GM12891 (cell line): Measurements from ENCODE around the gene TCTN2. TPM values are rescaled to one million over a fixed set of nuclear protein-coding genes. Genes with fewer than 3 reads are reported as not detected.

Experiments used
- DNase-seq: peaks from one replicate; pipeline ENCODE4 v3.0.0; 2011; ENCODE audit warnings: low spot score; ENCODE audit not compliant: insufficient read length
- FAIRE-seq: peaks from 2 replicates; lab custom pipeline; 2011; peaks lifted over from hg19 to GRCh38; lab: Jason Lieb, UNC
- PAX5 ChIP-seq: IDR thresholded peaks from 2 replicates; pipeline ENCODE4 v1.6.1; 2011; ENCODE audit warnings: low read length, moderate library complexity, mild to moderate bottlenecking; ENCODE audit not compliant: insufficient read depth, severe bottlenecking
- POLR2A ChIP-seq: IDR thresholded peaks from 2 replicates; pipeline ENCODE4 v1.6.1; 2011; ENCODE audit warnings: low read depth, low read length, control low read depth
- POLR2AphosphoS5 ChIP-seq: IDR thresholded peaks from 2 replicates; pipeline ENCODE4 v1.6.1; 2011; ENCODE audit warnings: low read depth, low read length, control low read depth
- POU2F2 ChIP-seq: IDR thresholded peaks from 2 replicates; pipeline ENCODE4 v1.6.1; 2011; ENCODE audit warnings: low read depth, mild to moderate bottlenecking, control low read depth, low read length, moderate library complexity
- SPI1 ChIP-seq: IDR thresholded peaks from 2 replicates; pipeline ENCODE4 v1.6.1; 2011; ENCODE audit warnings: low read depth, low read length, control low read depth
- TAF1 ChIP-seq: IDR thresholded peaks from 2 replicates; pipeline ENCODE4 v1.6.1; 2011; ENCODE audit warnings: low read depth, low read length, control low read depth
- polyA plus RNA-seq: library from polyadenylated mRNA; unstranded; fragments of >200 nt; gene quantifications from one replicate; pipeline ENCODE4 v1.2.1, GENCODE V29; 2012; ENCODE audit warnings: low read depth, missing spikeins, inconsistent platforms; ENCODE audit not compliant: missing spikeins

Gene TCTN2
- 2.2 TPM for polyA plus RNA-seq

DNA sequence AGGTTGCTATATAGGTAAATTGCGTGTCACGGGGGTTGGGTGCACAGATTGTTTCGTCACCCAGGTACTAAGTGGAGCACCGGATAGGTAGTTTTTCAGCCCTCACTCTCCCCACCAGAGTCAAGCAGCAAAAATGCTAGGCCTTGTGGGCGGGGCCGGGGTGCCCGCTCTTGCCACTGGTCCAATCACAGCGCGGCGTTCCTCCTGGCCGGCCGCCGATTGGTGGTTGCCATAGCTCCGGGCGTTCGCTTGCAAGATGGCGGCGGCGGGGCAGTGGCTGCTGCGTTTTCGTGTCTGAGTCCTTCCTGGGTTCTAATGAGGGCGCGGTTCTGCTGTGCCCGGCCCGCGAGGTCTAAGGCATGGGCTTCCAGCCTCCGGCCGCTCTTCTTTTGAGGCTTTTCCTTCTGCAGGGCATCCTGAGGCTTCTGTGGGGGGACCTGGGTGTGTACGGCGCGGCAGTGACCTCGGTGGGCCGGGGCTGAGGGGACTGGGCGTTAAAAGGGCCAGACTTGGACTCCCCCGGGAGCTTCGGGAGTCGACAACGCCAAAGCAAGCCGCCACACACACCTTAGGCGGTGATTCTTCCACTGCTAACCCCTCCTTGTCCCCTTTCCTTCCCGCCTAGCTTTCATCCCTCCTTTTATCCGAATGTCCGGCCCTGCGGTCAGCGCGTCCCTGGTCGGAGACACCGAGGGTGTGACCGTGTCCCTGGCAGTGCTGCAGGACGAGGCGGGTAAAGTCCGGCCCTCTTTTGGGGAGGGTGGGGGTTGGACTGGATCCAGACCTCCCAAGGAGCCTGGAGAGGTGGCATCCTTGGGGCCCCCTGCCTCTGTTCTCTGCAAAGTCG, at the start of gene TCTN2:
Gene TCTN2, plus strand, starts transcription at position 232 of the 847 bp plus-strand sequence. Its CDS starts 128 bp downstream, at position 360.
- DNase-seq: peak; percentile 98
- FAIRE-seq: peak; percentile 99
- no peak for TF ChIP-seq POLR2A
- no peak for TF ChIP-seq POLR2AphosphoS5
- TF ChIP-seq POU2F2: no peak
- TF ChIP-seq SPI1: no peak
- no peak for TF ChIP-seq PAX5
- TF ChIP-seq TAF1: no peak

DNA sequence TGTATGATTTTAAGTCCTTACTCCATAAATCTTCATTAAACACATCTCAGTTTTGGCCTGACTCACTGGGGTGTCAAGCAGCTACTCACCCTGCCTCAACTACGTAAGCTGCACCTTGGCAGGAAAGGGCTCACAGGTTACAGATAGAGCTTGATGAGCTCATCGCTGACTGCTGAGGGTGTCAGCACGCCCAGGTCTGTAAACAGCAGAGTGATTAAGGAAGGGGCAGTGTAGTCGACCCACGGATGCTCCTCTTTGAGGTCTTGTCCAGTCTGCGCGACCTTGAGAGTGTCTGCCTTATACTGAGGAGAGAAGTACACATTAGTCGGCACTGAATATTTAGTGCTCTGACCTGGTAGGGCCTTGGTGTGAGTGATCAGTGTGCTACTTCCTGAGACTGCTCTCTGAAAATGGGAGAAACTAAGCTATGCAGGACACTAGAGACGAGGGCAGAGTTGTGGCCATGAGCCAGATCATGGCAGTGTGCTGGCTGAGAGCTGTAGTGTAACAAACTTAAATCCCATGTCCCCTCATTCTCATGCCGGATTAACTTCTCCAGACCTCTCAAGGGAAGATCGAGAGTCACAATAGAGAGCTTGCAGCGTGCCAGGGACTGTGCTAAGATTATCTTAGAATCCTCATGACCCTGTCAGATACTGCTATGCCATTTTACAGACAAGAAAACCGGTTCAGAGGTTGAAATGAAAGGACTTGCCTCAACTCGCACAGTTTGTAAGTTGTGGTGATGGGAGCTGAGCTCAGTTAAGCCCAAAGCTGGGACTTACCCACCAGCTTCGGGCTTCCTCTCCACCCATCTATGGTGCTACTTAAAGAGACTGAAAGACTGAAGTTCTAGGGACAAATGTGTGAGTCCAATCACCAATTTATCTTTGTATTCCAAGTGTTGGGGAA, 49.0 kb upstream of the TCTN2 start:
- FAIRE-seq (no peak), DNase-seq (no peak)
- TF ChIP-seq POLR2AphosphoS5 (0 out of 2 replicates have a peak, but pooled peaks have one; percentile 10), POU2F2 (0 out of 2 replicates have a peak, but pooled peaks have one; percentile 21), TAF1 (no peak), POLR2A (peak; percentile 51; the same call in 1 of the 2 replicates)

DNA sequence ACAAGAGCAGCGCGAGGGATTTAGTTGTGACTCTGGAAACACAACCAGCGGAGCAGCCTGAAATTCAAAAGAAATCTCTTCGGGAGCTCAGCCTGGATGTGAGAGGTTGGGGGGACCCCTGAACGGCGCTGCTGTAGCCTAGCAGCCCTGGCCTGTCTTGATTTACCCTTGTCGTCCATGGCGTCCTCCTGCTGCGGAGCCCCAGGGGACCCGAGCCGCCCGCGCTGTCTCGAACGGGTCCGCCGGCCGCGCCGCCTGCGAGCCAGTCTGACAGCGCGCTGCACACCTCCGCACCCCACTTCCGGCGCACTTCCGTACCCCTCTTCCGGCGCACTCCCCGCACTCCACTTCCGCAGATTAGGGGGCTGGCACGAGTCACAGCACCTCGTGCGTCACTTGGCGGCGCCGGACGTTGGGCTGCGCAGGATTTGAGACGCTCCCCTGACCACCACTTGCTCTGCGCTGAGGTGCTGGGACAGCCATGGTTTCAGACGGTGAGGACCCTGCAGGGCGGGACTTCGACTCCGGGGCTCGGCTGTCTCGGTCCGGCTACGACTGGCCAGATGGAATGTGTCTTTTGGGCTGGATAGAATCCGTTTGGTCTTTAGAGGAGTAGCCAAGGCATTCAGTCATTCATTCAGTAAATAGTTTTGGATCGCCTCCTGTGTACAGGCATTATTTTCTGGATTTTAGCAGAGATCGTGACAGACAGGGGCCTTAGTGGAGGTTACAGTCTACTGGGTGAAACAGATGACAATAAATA, 37.4 kb upstream of the TCTN2 start, which contains the start of the genes EIF2B1 and GTF2H3:
Gene EIF2B1, minus strand, starts transcription at position 308 of the 763 bp plus-strand sequence. Its CDS starts 129 bp downstream, at position 179.
Gene GTF2H3, plus strand, starts transcription at position 451 of the 763 bp plus-strand sequence. Its CDS starts 31 bp downstream, at position 482.
- FAIRE-seq: peak; percentile 100
- TF ChIP-seq PAX5 (peak; percentile 32), TAF1 (peak; percentile 99), POLR2AphosphoS5 (peak; percentile 99), SPI1 (peak; percentile 75), POU2F2 (peak; percentile 80), POLR2A (peak; percentile 99)
- peak; percentile 97 for DNase-seq

- DNase-seq (no peak), FAIRE-seq (no peak)
Measured at GRCh38 chr12:123634142-123634561, 36.8 kb upstream of the TCTN2 start.

GRCh38 chr12:123643911-123644310, 27.0 kb upstream of the TCTN2 start:
- FAIRE-seq: no peak
- TF ChIP-seq POLR2A (no peak), TAF1 (no peak), PAX5 (no peak), POLR2AphosphoS5 (no peak), POU2F2 (no peak), SPI1 (no peak)
- DNase-seq: no peak

More at GRCh38 chr12:123634142-123634561, 36.8 kb upstream of the TCTN2 start:
- TF ChIP-seq PAX5 (no peak), POLR2A (no peak)

DNA sequence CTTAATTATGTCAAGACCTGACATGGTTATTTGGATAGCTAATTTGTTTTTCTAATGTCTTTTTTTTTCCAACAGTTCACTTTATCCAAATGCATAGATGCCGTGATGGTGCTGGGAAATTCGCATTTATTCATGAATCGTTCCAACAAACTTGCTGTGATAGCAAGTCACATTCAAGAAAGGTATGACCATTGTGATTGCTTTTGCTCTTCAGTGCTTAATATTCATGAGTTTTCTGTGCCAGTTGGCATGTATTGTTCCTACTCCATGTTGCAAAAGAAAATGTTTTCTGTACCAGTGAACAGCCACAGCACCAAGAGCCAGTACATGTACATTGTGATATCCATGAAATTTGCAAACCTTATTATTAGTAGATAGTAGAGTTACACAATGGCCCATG, 25.5 kb upstream of the TCTN2 start:
- FAIRE-seq (no peak), DNase-seq (no peak)

DNA sequence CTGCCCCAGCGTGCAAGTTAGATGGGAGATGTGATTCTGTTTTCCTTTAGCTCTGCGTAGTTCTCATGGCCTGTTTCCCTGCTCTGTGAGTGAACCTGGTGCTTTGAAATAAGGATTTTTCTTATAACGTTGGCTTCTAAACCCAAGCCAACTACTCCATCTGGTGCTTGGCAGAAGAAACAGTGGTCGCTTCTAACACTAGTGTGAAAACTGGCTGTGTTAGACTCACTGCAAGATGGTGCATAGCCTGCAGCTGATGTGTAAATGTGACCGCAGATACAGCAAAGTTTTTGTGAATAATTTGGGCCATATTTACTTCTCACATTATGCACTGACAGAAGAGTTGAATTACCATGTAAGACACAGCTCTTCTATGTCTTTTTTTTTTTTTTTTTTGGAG, 25.0 kb upstream of the TCTN2 start:
- DNase-seq (no peak), FAIRE-seq (no peak)
- TF ChIP-seq POLR2AphosphoS5 (no peak), SPI1 (no peak), POU2F2 (no peak), TAF1 (no peak), POLR2A (no peak), PAX5 (no peak)

More for the DNA sequence above, 25.5 kb upstream of the TCTN2 start:
- TF ChIP-seq PAX5: no peak
- no peak for TF ChIP-seq SPI1
- no peak for TF ChIP-seq POLR2AphosphoS5
- no peak for TF ChIP-seq POLR2A
- TF ChIP-seq TAF1: no peak
- no peak for TF ChIP-seq POU2F2

GRCh38 chr12:123648401-123648800, 22.5 kb upstream of the TCTN2 start:
- DNase-seq (no peak), FAIRE-seq (no peak)

More at GRCh38 chr12:123648401-123648800, 22.5 kb upstream of the TCTN2 start:
- TF ChIP-seq TAF1 (no peak), SPI1 (no peak), PAX5 (no peak), POLR2AphosphoS5 (no peak), POLR2A (no peak), POU2F2 (no peak)
